ENCODE measurements around the gene CTSZ.

GRCh38 chr20:59026904-59027740, 20.1 kb upstream of the CTSZ start:
- TF ChIP-seq CTCF (IDR thresholded peaks at IDR 0.05), result no peak
- no peak for TF ChIP-seq POLR2A (IDR thresholded peaks at IDR 0.05)
